ENCODE results near the gene IFIT1B. TPM values are rescaled to one million over a fixed set of nuclear protein-coding genes. Genes with fewer than 3 reads are reported as not detected.
"Not testable (repeated sequence)": the region's sequence is repeated elsewhere in the genome, so short reads cannot be mapped to it uniquely, and the experiment has no call there.

Gene IFIT1B
- polyA plus RNA-seq, 1 donor (not counting 4 experiments of a cell fraction or from before 2014, with no cell fraction given): not detected

- no peaks in the 10 kb centered on the region for H3K9me1 ChIP-seq (ENCODE audit: control insufficient read depth, extremely low read depth, insufficient read depth, low read length)
- H3K36me3 ChIP-seq (ENCODE audit: control insufficient read depth in 2 of 2, extremely low read depth in 1 of 2, insufficient read depth in 2 of 2, low read length in 2 of 2): no peaks in the 10 kb centered on the region
- no peak overlapping the region for H3K27ac ChIP-seq (ENCODE audit: control insufficient read depth, insufficient read depth, low read length)
These were observed 29.4 kb upstream of the IFIT1B start for GRCh38 chr10:89348481-89348880.

GRCh38 chr10:89348975-89349374 is 28.9 kb upstream of the IFIT1B start:
- dilution Hi-C loops (cut with MboI; ENCODE audit: extremely low pct_ligation_motif_present, low sequenced_read_pairs): no loop called here
- Histone ChIP-seq H3K27me3 (ENCODE audit: control insufficient read depth, extremely low read depth, insufficient read depth, low read length) (no peaks in the 10 kb centered on the region), H3K4me1 (ENCODE audit: control insufficient read depth, extremely low read depth, insufficient read depth, low read length) (peaks cover 27% of the 10 kb centered on the region), H3K9ac (ENCODE audit: control insufficient read depth, extremely low read depth, insufficient read depth, low read length) (no peak overlapping the region), H3K79me2 (ENCODE audit: control insufficient read depth, insufficient read depth, low read length) (no peaks in the 10 kb centered on the region), H3K4me3 (ENCODE audit: control insufficient read depth in 2 of 3, extremely low read depth in 1 of 3, insufficient read depth in 2 of 3, low read depth in 1 of 3, low read length in 3 of 3) (no peak overlapping the region), H4K20me1 (ENCODE audit: control insufficient read depth, extremely low read depth, insufficient read depth, low read length) (no peaks in the 10 kb centered on the region), H2AFZ (ENCODE audit: control insufficient read depth, low read length) (no peak overlapping the region), H3K4me2 (ENCODE audit: control insufficient read depth, extremely low read depth, insufficient read depth, low read depth, low read length) (no peak overlapping the region), H3K9me1 (ENCODE audit: control insufficient read depth, extremely low read depth, insufficient read depth, low read length) (no peaks in the 10 kb centered on the region), H3K36me3 (ENCODE audit: control insufficient read depth in 2 of 2, extremely low read depth in 1 of 2, insufficient read depth in 2 of 2, low read length in 2 of 2) (no peaks in the 10 kb centered on the region), H3K27ac (ENCODE audit: control insufficient read depth, insufficient read depth, low read length) (no peak overlapping the region), H3K9me3 (ENCODE audit: control insufficient read depth, low read depth, low read length) (no peaks in the 10 kb centered on the region)
- TF ChIP-seq CTCF (optimal IDR thresholded peaks at IDR 0.05 in 1 of 3, IDR thresholded peaks at IDR 0.05 in 1 of 3, conservative IDR thresholded peaks at IDR 0.05 in 1 of 3; ENCODE audit: extremely low read depth in 1 of 3, insufficient read depth in 2 of 3, low read length in 3 of 3): no peak
- TF ChIP-seq EZH2 (IDR thresholded peaks at IDR 0.05; ENCODE audit: low read length): no peak
- DNase-seq (ENCODE audit: low read depth, low spot score) (no peak), FAIRE-seq (no peak)

More at GRCh38 chr10:89348481-89348880, 29.4 kb upstream of the IFIT1B start:
- peaks cover 27% of the 10 kb centered on the region for H3K4me1 ChIP-seq (ENCODE audit: control insufficient read depth, extremely low read depth, insufficient read depth, low read length)
- H3K27me3 ChIP-seq (ENCODE audit: control insufficient read depth, extremely low read depth, insufficient read depth, low read length): no peaks in the 10 kb centered on the region
- no peaks in the 10 kb centered on the region for H3K9me3 ChIP-seq (ENCODE audit: control insufficient read depth, low read depth, low read length)
- H2AFZ ChIP-seq (ENCODE audit: control insufficient read depth, low read length): no peak overlapping the region
- DNase-seq (ENCODE audit: low read depth, low spot score) (no peak), FAIRE-seq (no peak)
- H4K20me1 ChIP-seq (ENCODE audit: control insufficient read depth, extremely low read depth, insufficient read depth, low read length): no peaks in the 10 kb centered on the region
- dilution Hi-C loops (cut with MboI; ENCODE audit: extremely low pct_ligation_motif_present, low sequenced_read_pairs): no loop called here
- H3K79me2 ChIP-seq (ENCODE audit: control insufficient read depth, insufficient read depth, low read length): no peaks in the 10 kb centered on the region
- H3K4me3 ChIP-seq (ENCODE audit: control insufficient read depth in 2 of 3, extremely low read depth in 1 of 3, insufficient read depth in 2 of 3, low read depth in 1 of 3, low read length in 3 of 3): no peak overlapping the region
- H3K4me2 ChIP-seq (ENCODE audit: control insufficient read depth, extremely low read depth, insufficient read depth, low read depth, low read length): no peak overlapping the region
- TF ChIP-seq EZH2 (IDR thresholded peaks at IDR 0.05; ENCODE audit: low read length) (no peak), CTCF (optimal IDR thresholded peaks at IDR 0.05 in 1 of 3, IDR thresholded peaks at IDR 0.05 in 1 of 3, conservative IDR thresholded peaks at IDR 0.05 in 1 of 3; ENCODE audit: extremely low read depth in 1 of 3, insufficient read depth in 2 of 3, low read length in 3 of 3) (no peak)
- no peak overlapping the region for H3K9ac ChIP-seq (ENCODE audit: control insufficient read depth, extremely low read depth, insufficient read depth, low read length)

- H3K79me2 ChIP-seq (ENCODE audit: control insufficient read depth, insufficient read depth, low read length); FAIRE-seq; dilution Hi-C loops (cut with MboI; ENCODE audit: extremely low pct_ligation_motif_present, low sequenced_read_pairs); H3K36me3 ChIP-seq (ENCODE audit: control insufficient read depth in 2 of 2, extremely low read depth in 1 of 2, insufficient read depth in 2 of 2, low read length in 2 of 2); H3K9me1 ChIP-seq (ENCODE audit: control insufficient read depth, extremely low read depth, insufficient read depth, low read length); H4K20me1 ChIP-seq (ENCODE audit: control insufficient read depth, extremely low read depth, insufficient read depth, low read length); H3K27me3 ChIP-seq (ENCODE audit: control insufficient read depth, extremely low read depth, insufficient read depth, low read length); H3K9me3 ChIP-seq (ENCODE audit: control insufficient read depth, low read depth, low read length); H3K4me3 ChIP-seq (ENCODE audit: control insufficient read depth in 2 of 3, extremely low read depth in 1 of 3, insufficient read depth in 2 of 3, low read depth in 1 of 3, low read length in 3 of 3); DNase-seq (ENCODE audit: low read depth, low spot score): not testable (repeated sequence)
- Histone ChIP-seq H3K9ac (ENCODE audit: control insufficient read depth, extremely low read depth, insufficient read depth, low read length) (peak overlapping the region; percentile 58), H3K4me2 (ENCODE audit: control insufficient read depth, extremely low read depth, insufficient read depth, low read depth, low read length) (peak overlapping the region; percentile 58), H3K27ac (ENCODE audit: control insufficient read depth, insufficient read depth, low read length) (peak overlapping the region; percentile 88), H2AFZ (ENCODE audit: control insufficient read depth, low read length) (peak overlapping the region; percentile 14), H3K4me1 (ENCODE audit: control insufficient read depth, extremely low read depth, insufficient read depth, low read length) (peaks cover 30% of the 10 kb centered on the region)
These were observed 27.1 kb upstream of the IFIT1B start for GRCh38 chr10:89350631-89351315.
